ENCODE measurements around the gene HEPHL1.

- TF ChIP-seq EZH2phosphoT487 (IDR thresholded peaks at IDR 0.05; ENCODE audit: unreplicated experiment): no peak
- TF ChIP-seq CTCF (conservative IDR thresholded peaks at IDR 0.05; ENCODE audit: low read depth in 2 of 2): no peak
- no peak for TF ChIP-seq POLR2AphosphoS5 (IDR thresholded peaks at IDR 0.05; ENCODE audit: low read depth)
- TF ChIP-seq JUNB (IDR thresholded peaks at IDR 0.05; ENCODE audit: unreplicated experiment): no peak
- TF ChIP-seq CREB1 (CRISPR knock-in tag; IDR thresholded peaks at IDR 0.05; ENCODE audit: low read depth): no peak
- no peak for TF ChIP-seq EZH2 (IDR thresholded peaks at IDR 0.05; ENCODE audit: low read depth, unreplicated experiment)
- TF ChIP-seq REST (IDR thresholded peaks at IDR 0.05; ENCODE audit: unreplicated experiment): no peak
- no peak for TF ChIP-seq ZNF462 (CRISPR knock-in tag; IDR thresholded peaks at IDR 0.05)
- no peak for TF ChIP-seq STAT1 (IDR thresholded peaks at IDR 0.05; ENCODE audit: unreplicated experiment)
- TF ChIP-seq NANOG (IDR thresholded peaks at IDR 0.05; ENCODE audit: borderline replicate concordance): no peak
- no peak for TF ChIP-seq ETS1 (IDR thresholded peaks at IDR 0.05)
- no peak for TF ChIP-seq ZNF114 (CRISPR knock-in tag; IDR thresholded peaks at IDR 0.05)
Measured at GRCh38 chr11:94010136-94010535, 11.0 kb upstream of the HEPHL1 start.
